NK-92 treated with Interleukin-12 subunit alpha and Interleukin-12 subunit beta, amount 100 ng/mL, for 24 hours (cell line): Measurements from ENCODE around the gene GPR137.
A peak's percentile ranks its signal among the peaks of the same experiment; 100 is the strongest.
"Not testable (repeated sequence)": the region's sequence is repeated elsewhere in the genome, so short reads cannot be mapped to it uniquely, and the experiment has no call there.

ENCODE experiments used
- DNase-seq: peaks from one replicate; lab custom pipeline; 2025; lab: John Stamatoyannopoulos, UW

Gene GPR137

GRCh38 chr11:64284962-64285884 lies at the start of gene GPR137:
Gene GPR137 (plus strand): TSS chr11:64285848. CDS start chr11:64286525, 677 bp downstream.
- DNase-seq: peak; percentile 86

DNA sequence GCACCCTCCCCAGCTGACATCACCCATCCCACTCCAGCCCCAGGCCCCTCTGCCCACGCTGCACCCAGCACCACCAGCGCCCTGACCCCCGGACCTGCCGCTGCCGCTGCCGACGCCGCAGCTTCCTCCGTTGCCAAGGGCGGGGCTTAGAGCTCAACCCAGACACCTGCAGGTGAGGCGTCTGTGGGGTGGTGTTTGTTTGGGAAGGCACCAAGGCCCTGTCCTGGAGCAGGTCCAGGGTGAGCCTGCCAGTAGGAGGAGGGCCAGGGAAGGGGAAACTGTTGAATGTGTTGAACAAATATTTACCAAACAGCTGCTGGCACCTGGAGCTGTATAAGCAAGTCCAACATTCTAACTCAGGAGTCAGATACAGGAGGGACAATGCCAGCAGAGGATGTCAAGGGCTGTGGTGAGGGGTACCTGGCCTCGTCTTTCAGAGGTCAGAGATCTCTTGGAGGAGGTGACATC lies 48.1 kb upstream of the GPR137 start:
- no peak for DNase-seq

GRCh38 chr11:64238076-64238475 lies 47.6 kb upstream of the GPR137 start:
- DNase-seq: no peak

- DNase-seq: no peak
These were observed 46.6 kb upstream of the GPR137 start for GRCh38 chr11:64238999-64239398.

GRCh38 chr11:64239662-64240434 lies 45.8 kb upstream of the GPR137 start:
- DNase-seq: no peak

- peak; percentile 97 for DNase-seq
These were observed 45.0 kb upstream of the GPR137 start, which contains the start of gene FKBP2 for GRCh38 chr11:64240435-64241240. Gene FKBP2 (plus strand): TSS chr11:64241095. CDS start chr11:64242388, 1,293 bp downstream.

GRCh38 chr11:64241241-64241490 lies 44.5 kb upstream of the GPR137 start:
- DNase-seq: peak; percentile 100

DNA sequence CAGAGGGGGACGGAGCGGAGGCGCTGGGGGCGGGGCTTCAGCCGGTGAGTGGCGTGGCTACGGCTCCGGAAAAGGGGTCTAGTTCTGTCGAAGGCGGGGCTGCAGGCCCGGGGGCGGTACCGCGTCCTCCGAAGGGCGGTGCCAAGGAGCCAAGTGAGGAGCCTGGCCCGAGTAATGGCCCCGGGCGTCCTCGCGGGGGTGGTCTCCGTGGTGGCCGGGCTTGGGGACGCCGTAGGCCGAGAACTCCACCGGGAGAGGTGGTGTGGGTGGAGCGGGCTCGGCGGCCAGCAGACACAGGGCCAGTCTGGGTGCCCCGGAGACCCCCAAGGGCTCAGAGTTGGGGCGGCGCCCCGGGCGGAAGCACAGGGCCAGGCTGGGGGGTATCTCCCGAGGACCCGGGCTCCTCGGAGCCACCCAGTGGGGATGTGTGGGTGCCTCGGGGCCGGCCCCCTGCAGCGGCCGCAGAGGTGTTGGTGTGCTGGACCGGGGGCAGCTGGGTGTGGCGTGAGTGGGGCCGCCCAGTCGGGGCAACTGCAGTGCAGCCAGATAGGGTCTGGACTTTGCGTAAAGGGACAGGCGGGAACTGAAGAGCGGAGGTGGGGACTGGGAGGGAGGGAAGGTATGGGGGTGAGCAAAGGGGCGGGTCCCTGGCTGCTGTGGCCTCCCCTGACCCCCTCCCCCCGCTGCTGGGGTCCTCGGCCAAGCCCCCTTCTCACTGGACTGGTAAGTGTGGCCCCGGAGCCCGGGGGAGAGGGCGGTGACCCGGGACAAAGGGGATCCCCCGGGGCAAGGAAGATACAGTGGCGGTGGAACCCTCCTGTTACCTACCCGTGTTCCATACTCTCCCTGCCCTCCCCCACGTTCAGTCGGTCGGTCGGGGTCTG lies 43.9 kb upstream of the GPR137 start:
- no peak for DNase-seq

- DNase-seq: no peak
These were observed 42.3 kb upstream of the GPR137 start for GRCh38 chr11:64243236-64243854.

DNA sequence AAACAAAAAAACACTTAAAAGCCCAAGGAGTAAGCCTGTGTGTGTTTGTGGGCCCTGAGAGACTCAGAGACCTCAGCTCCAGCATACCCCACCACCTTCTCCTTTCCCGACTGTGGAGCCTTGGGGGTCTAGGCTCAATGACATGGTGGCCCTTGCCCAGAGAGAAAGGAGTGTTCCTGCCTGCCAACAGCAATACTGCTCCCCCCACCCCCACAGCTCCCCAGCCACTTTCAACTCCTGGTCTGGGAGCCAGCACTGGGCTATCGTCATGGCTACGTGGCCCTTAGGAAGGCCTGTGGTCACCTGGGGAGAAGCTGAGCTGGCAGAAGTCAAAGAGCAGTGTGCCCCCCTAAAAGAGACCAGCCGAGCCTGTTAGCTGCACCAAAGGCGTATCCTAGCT lies 41.5 kb upstream of the GPR137 start:
- no peak for DNase-seq

- no peak for DNase-seq
These were observed 40.7 kb upstream of the GPR137 start for GRCh38 chr11:64244966-64245365.

DNA sequence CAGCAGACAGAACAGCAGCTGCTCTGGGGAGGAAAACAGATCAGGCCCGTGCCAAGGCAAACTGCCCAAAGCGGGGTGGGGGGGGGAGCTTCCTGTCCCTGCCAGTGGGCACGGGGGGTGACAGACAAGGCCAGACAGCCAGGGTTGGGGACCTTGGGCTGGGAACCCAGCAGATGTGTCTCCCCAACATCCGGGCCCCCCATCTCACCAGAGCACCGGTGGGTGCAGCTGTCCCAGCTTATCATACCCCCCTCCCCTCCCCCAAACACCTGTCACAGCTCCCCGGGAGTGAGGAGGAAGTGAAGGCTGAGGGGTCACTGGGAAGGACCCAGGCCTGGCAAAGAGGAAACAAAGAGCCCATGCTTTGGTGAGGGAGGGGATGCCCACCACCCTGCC lies 40.2 kb upstream of the GPR137 start:
- DNase-seq: no peak

GRCh38 chr11:64245797-64246620 lies 39.6 kb upstream of the GPR137 start:
- DNase-seq: peak; percentile 81

- DNase-seq: not testable (repeated sequence)
These were observed 39.1 kb upstream of the GPR137 start for GRCh38 chr11:64246621-64246870.

DNA sequence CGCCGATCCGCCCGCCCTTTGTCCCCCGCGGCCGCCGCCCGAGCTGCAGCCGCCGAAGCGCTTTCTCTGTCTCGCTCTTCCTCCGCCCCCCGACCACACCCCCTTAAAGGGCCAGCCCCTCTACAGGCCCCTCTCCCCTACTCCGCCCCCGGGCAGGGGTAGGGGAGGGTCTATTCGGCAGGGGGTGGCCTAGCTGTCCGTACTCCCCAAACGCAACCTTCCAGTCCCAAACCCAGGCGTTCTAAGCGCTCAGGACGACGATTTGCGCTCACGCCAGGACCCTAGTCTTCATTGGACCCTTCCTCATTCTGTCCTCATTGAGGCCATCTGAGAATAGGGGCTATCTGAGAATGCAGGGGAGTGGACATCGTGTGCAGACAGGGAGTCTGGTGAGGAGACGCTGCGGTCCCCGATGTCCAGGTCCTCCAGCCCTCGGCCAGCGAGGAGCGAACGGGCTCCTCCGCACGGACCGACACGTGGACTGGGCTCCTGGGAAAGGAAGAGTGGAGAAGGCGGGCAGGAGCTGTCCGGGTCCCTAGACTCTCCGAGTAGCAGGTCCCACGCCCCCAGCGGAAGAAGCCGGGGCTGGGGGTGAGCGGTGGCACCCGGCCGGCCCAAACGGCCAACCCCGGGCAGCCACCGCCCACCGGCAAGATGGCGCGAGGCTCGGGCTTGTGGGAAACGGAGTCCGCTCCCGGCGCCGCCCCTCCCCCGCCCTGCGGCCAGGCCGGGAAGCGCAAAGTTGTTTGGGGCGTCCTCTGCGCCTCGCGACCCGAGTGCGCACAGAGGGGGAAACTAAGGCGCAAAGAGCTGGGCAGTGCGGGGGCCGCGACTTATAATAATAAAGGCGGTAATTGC lies 38.5 kb upstream of the GPR137 start, which contains the start of gene PPP1R14B:
Gene PPP1R14B (minus strand): TSS at position 73 of the 858 bp plus-strand sequence. CDS start 270 bp downstream, outside the sequence.
- peak; percentile 67 for DNase-seq

DNA sequence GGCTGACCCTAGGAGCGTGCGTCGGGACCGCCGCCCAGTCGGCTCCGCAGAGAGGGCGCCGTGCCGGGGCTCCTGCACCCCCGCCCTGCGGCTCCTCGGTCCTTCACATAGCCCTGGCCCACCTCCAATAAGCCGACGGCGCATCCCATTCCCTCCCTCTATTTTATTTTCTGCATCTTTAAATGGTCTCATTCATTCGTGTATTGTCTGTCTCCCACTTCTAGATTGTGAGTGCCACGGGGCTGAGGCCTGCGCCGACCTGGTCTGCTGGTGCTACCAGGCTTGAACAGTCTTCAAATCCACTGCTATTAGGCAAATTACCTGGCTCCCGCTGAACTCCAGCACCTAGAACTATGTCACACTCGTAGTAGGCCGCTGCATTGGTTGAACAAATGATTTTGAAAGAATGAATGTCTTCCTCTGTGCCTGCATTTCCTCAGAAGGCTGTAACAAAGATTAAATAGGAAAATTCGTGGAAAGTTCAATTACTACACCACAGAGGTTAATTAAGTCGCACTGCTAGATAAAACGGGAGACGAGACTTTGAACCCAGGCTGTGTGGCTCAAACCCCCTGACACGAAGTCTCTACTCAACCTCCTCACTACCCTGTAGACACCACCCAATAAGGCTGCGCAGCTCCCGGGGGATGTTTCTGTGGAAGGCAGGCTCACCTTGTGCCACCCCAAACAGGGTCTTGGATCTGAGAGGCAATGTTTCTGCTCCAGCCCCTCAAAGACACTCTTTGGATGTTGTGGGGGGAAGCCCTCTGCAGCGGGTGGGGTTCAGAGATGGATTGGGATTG lies 37.7 kb upstream of the GPR137 start:
- DNase-seq: no peak

GRCh38 chr11:64248578-64248977 lies 37.1 kb upstream of the GPR137 start:
- no peak for DNase-seq

DNA sequence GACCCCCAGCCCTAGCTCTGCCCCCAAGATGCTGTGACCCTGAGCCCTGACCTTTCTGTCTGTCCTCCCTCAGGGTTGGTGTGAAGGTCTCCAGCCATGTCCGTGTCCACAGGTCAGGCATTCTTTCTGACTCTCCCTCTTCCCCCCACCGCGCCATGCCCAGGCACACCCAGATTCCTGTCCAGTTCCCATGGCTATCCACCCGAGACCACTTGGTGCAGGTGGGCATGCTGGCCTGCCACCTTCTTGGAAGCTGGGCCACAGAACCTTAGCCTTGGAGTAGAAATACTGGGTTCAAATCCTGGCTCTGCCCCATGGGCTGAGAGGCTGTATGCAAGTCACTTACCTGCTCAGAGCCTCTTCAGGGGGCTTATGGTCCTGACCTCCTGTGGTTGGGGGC lies 36.6 kb upstream of the GPR137 start:
- no peak for DNase-seq
